GM12891 (cell line): ENCODE measurements around the gene CHI3L1.

ENCODE experiments used
- PAX5 ChIP-seq: IDR thresholded peaks from 2 replicates; pipeline ENCODE4 v1.6.1; 2011; ENCODE audit warnings: low read length, moderate library complexity, mild to moderate bottlenecking; ENCODE audit not compliant: insufficient read depth, severe bottlenecking
- POLR2A ChIP-seq: IDR thresholded peaks from 2 replicates; pipeline ENCODE4 v1.6.1; 2011; ENCODE audit warnings: low read depth, low read length, control low read depth
- POLR2AphosphoS5 ChIP-seq: IDR thresholded peaks from 2 replicates; pipeline ENCODE4 v1.6.1; 2011; ENCODE audit warnings: low read depth, low read length, control low read depth
- SPI1 ChIP-seq: IDR thresholded peaks from 2 replicates; pipeline ENCODE4 v1.6.1; 2011; ENCODE audit warnings: low read depth, low read length, control low read depth
- TAF1 ChIP-seq: IDR thresholded peaks from 2 replicates; pipeline ENCODE4 v1.6.1; 2011; ENCODE audit warnings: low read depth, low read length, control low read depth

- no peak for TF ChIP-seq POLR2AphosphoS5
- no peak for TF ChIP-seq POLR2A
- no peak for TF ChIP-seq TAF1
- TF ChIP-seq SPI1 = no peak
- no peak for TF ChIP-seq PAX5
Observed at GRCh38 chr1:203217139-203217655, 30.7 kb upstream of the CHI3L1 start.
